ENCODE results near the gene ATAD3A. TPM values are rescaled to one million over a fixed set of nuclear protein-coding genes. Genes with fewer than 3 reads are reported as not detected.

Gene ATAD3A
- total and polyA plus RNA-seq, 2 experiments from 2014 or later, result 36.5 to 80.3 TPM

- Histone ChIP-seq H3K27ac (ENCODE audit: low read depth) (no peak overlapping the region), H4K20me1 (replicated peaks; ENCODE audit: insufficient read depth) (peaks cover 4% of the 10 kb centered on the region; the same call in 1 of the 2 replicates), H3F3A (replicated peaks; ENCODE audit: low read depth) (peaks cover 24% of the 10 kb centered on the region), H3K4me1 (ENCODE audit: insufficient read depth) (no peaks in the 10 kb centered on the region; the same call in 1 of the 2 replicates), H3K36me3 (ENCODE audit: insufficient read depth) (no peaks in the 10 kb centered on the region), H3K27me3 (ENCODE audit: insufficient read depth) (no peaks in the 10 kb centered on the region), H3K4me2 (peak overlapping the region; percentile 88), H3K4me3 (peak overlapping the region; percentile 86), H2AFZ (no peak overlapping the region), H3K79me2 (replicated peaks; ENCODE audit: insufficient read depth) (no peaks in the 10 kb centered on the region), H3K9me2 (ENCODE audit: insufficient read depth) (no peaks in the 10 kb centered on the region)
- peaks cover 15% of the 10 kb centered on the region for H3K27me3 Mint-ChIP-seq (ENCODE audit: insufficient read depth, low read depth, poor library complexity)
- H3K4me3 Mint-ChIP-seq, result peak overlapping the region; percentile 73
- peaks cover 22% of the 10 kb centered on the region for H3K36me3 Mint-ChIP-seq (ENCODE audit: low read depth)
- no peaks in the 10 kb centered on the region for H3K9me3 Mint-ChIP-seq
- DNase-seq (ENCODE audit: low spot score) (no peak), ATAC-seq (no peak)
- peak overlapping the region; percentile 28; the same call in 1 of the 2 replicates for H3K27ac Mint-ChIP-seq
- TF ChIP-seq EZH2 (IDR thresholded peaks at IDR 0.05; ENCODE audit: low read depth, unreplicated experiment) (no peak), ZNF114 (CRISPR knock-in tag; IDR thresholded peaks at IDR 0.05) (no peak), JUNB (IDR thresholded peaks at IDR 0.05; ENCODE audit: unreplicated experiment) (no peak), ETS1 (IDR thresholded peaks at IDR 0.05) (no peak), ZNF331 (CRISPR knock-in tag; IDR thresholded peaks at IDR 0.05; ENCODE audit: low read depth) (no peak), EZH2phosphoT487 (IDR thresholded peaks at IDR 0.05; ENCODE audit: unreplicated experiment) (no peak), POLR2AphosphoS5 (IDR thresholded peaks at IDR 0.05; ENCODE audit: low read depth) (no peak), NANOG (IDR thresholded peaks at IDR 0.05; ENCODE audit: borderline replicate concordance) (no peak), CREB1 (CRISPR knock-in tag; IDR thresholded peaks at IDR 0.05; ENCODE audit: low read depth) (no peak), STAT1 (IDR thresholded peaks at IDR 0.05; ENCODE audit: unreplicated experiment) (no peak)
- TF ChIP-seq, protein P1, sequence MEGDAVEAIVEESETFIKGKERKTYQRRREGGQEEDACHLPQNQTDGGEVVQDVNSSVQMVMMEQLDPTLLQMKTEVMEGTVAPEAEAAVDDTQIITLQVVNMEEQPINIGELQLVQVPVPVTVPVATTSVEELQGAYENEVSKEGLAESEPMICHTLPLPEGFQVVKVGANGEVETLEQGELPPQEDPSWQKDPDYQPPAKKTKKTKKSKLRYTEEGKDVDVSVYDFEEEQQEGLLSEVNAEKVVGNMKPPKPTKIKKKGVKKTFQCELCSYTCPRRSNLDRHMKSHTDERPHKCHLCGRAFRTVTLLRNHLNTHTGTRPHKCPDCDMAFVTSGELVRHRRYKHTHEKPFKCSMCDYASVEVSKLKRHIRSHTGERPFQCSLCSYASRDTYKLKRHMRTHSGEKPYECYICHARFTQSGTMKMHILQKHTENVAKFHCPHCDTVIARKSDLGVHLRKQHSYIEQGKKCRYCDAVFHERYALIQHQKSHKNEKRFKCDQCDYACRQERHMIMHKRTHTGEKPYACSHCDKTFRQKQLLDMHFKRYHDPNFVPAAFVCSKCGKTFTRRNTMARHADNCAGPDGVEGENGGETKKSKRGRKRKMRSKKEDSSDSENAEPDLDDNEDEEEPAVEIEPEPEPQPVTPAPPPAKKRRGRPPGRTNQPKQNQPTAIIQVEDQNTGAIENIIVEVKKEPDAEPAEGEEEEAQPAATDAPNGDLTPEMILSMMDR (conservative IDR thresholded peaks at IDR 0.05; ENCODE audit: low read depth in 2 of 2), result no peak
- H3K4me1 Mint-ChIP-seq, result peaks cover 8% of the 10 kb centered on the region
Observed at GRCh38 chr1:1538989-1539309, 27.0 kb downstream of the ATAD3A start.

GRCh38 chr1:1539310-1540089 lies 27.5 kb downstream of the ATAD3A start:
- H4K20me1 ChIP-seq (replicated peaks; ENCODE audit: insufficient read depth), result peaks cover 4% of the 10 kb centered on the region; the same call in 1 of the 2 replicates
- H3K9me2 ChIP-seq (ENCODE audit: insufficient read depth), result no peaks in the 10 kb centered on the region
- peaks cover 24% of the 10 kb centered on the region for H3F3A ChIP-seq (replicated peaks; ENCODE audit: low read depth)
- ATAC-seq (peak; percentile 23), DNase-seq (ENCODE audit: low spot score) (peak; percentile 81)
- Mint-ChIP-seq H3K27ac (no peak overlapping the region), H3K4me3 (peak overlapping the region; percentile 73), H3K27me3 (ENCODE audit: insufficient read depth, low read depth, poor library complexity) (peaks cover 15% of the 10 kb centered on the region), H3K4me1 (peaks cover 8% of the 10 kb centered on the region), H3K9me3 (no peaks in the 10 kb centered on the region), H3K36me3 (ENCODE audit: low read depth) (peaks cover 22% of the 10 kb centered on the region)
- no peaks in the 10 kb centered on the region for H3K27me3 ChIP-seq (ENCODE audit: insufficient read depth)
- no peak overlapping the region for H2AFZ ChIP-seq
- H3K79me2 ChIP-seq (replicated peaks; ENCODE audit: insufficient read depth), result no peaks in the 10 kb centered on the region
- H3K4me2 ChIP-seq, result peak overlapping the region; percentile 88
- H3K27ac ChIP-seq (ENCODE audit: low read depth), result no peak overlapping the region
- H3K4me1 ChIP-seq (ENCODE audit: insufficient read depth), result no peaks in the 10 kb centered on the region; the same call in 1 of the 2 replicates
- no peaks in the 10 kb centered on the region for H3K36me3 ChIP-seq (ENCODE audit: insufficient read depth)
- H3K4me3 ChIP-seq, result peak overlapping the region; percentile 86
- TF ChIP-seq JUNB (IDR thresholded peaks at IDR 0.05; ENCODE audit: unreplicated experiment) (no peak), EZH2phosphoT487 (IDR thresholded peaks at IDR 0.05; ENCODE audit: unreplicated experiment) (no peak), EZH2 (IDR thresholded peaks at IDR 0.05; ENCODE audit: low read depth, unreplicated experiment) (no peak), ZNF462 (CRISPR knock-in tag; IDR thresholded peaks at IDR 0.05) (no peak), POLR2AphosphoS5 (IDR thresholded peaks at IDR 0.05; ENCODE audit: low read depth) (no peak), ZNF331 (CRISPR knock-in tag; IDR thresholded peaks at IDR 0.05; ENCODE audit: low read depth) (no peak), STAT1 (IDR thresholded peaks at IDR 0.05; ENCODE audit: unreplicated experiment) (no peak)

All from GM23338 (cell line).